Activated CD4-positive, alpha-beta T cell treated with anti-CD3 and anti-CD28 coated beads, Interleukin-2, amount 10 ng/mL, durations not matched to agents 24 days and 14 days (primary cell): ENCODE results near the gene ARMC3. TPM values are rescaled to one million over a fixed set of nuclear protein-coding genes. Genes with fewer than 3 reads are reported as not detected.
"Not testable (repeated sequence)": the region's sequence is repeated elsewhere in the genome, so short reads cannot be mapped to it uniquely, and the experiment has no call there.

Source experiments
- DNase-seq: peaks from one replicate; pipeline ENCODE4 v3.0.0; 2022
- H3K27ac Mint-ChIP-seq: one replicate; pipeline ENCODE4 v1.8.0; 2022; ENCODE audit warnings: mild to moderate bottlenecking, mixed read lengths
- H3K27me3 Mint-ChIP-seq: one replicate; pipeline ENCODE4 v1.8.0; 2022; ENCODE audit warnings: mixed read lengths
- H3K36me3 Mint-ChIP-seq: one replicate; pipeline ENCODE4 v1.8.0; 2022; ENCODE audit warnings: low read depth, mild to moderate bottlenecking, mixed read lengths
- H3K4me1 Mint-ChIP-seq: one replicate; pipeline ENCODE4 v1.8.0; 2021; ENCODE audit warnings: mixed read lengths
- H3K4me3 Mint-ChIP-seq: one replicate; pipeline ENCODE4 v1.8.0; 2022; ENCODE audit warnings: mild to moderate bottlenecking, moderate library complexity, mixed read lengths
- H3K9me3 Mint-ChIP-seq: one replicate; pipeline ENCODE4 v1.8.0; 2021; ENCODE audit warnings: mixed read lengths
- intact Hi-C: fragments of 100-400 bp; cut with micrococcal nuclease; formaldehyde crosslinking; loops from one replicate; pipeline ENCODE4 v1.15.1; 2023
- total RNA-seq: library from RNA; stranded (reverse); gene quantifications from 2 replicates; pipeline ENCODE4 v1.2.3, GENCODE V29; 2022

The ARMC3 gene
- total RNA-seq, 1 donor from 2014 or later, result not detected

DNA sequence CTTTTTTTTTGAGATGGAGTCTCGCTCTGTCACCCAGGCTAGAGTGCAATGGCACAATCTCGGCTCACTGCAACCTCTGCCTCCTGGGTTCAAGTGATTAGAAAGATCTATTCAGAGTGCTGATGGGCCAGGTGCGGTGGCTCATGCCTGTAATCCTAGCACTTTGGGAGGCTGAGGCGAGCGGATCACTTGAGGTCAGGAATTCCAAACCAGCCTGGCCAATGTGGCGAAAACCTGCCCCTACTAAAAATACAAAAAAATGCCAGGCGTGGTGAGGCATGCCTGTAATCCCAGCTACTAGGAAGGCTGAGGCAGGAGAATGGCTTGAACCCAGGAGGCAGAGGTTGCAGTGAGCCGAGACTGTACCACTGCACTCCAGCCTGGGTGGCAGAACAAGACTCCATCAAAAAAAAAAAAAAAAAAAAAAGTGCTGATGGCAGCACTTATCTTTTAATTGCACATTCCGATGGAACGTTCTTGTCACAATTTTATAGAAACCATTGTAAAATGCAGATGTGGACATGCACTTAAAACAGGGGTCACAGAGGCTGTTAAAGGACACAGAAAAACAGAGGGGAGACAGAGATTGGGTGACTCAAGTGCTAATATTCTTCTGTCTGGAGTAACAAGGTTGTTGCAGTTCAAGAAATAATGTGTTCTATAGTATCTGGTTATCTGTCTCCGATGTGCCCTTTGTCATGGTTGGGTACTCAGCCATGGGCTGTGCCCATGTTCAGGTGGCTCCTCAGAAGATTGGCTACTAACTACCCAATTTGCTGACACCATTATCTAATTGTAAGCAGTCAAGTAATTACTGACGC lies 142.4 kb downstream of the ARMC3 start:
- intact Hi-C loops, H3K27me3 Mint-ChIP-seq, H3K36me3 Mint-ChIP-seq: not testable (repeated sequence)

GRCh38 chr10:23070913-23071218 lies 143.0 kb downstream of the ARMC3 start:
- Mint-ChIP-seq H3K4me3 (no peak overlapping the region), H3K4me1 (peaks cover 2% of the 10 kb centered on the region), H3K27me3 (peaks cover 5% of the 10 kb centered on the region), H3K36me3 (no peaks in the 10 kb centered on the region), H3K9me3 (no peaks in the 10 kb centered on the region), H3K27ac (no peak overlapping the region)
- no peak for DNase-seq
- intact Hi-C loops, result no loop called here

More for the DNA sequence above, 142.4 kb downstream of the ARMC3 start:
- H3K9me3 Mint-ChIP-seq, H3K27ac Mint-ChIP-seq, H3K4me1 Mint-ChIP-seq, H3K4me3 Mint-ChIP-seq, DNase-seq: not testable (repeated sequence)

DNA sequence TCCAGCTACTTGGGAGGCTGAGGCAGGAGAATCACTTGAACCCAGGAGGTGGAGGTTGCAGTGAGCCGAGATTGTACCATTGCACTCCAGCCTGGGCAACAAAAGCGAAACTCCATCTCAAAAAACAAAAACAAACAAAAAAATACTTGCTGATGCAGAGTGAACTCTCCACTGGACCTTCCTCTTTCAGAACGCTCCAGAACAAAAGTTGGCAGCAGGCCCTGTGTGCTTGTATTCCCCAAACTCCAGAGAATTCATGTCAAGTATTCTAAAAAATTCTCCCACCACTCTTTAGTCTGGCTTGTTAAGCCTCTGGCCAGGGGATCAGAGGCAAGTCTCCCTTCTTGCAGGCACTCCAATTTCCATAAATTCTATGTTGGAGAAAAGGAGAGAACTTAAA lies 144.7 kb downstream of the ARMC3 start:
- H3K4me3 Mint-ChIP-seq, H3K36me3 Mint-ChIP-seq: not testable (repeated sequence)

DNA sequence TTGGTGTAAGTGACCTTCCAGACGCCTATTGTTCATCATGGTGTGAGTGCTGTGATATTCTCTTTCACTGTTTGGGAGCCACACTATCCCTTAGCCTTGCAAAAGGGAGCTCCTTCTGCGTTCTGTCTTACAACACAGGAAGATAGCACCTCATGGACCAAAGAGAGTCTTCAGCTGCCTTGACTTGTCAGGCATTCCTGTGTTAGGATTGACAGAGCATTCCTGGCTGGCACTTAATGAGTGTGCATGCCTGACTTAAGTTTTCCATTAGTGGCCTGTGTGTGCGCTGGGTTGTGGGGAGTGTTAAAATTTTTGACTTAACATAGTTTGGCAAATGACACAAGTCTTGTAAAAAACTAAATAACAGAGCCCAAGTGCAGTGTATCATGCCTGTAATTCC lies 145.7 kb downstream of the ARMC3 start:
- H3K27ac Mint-ChIP-seq, result no peak overlapping the region
- H3K9me3 Mint-ChIP-seq, result no peaks in the 10 kb centered on the region
- no peak overlapping the region for H3K4me3 Mint-ChIP-seq
- DNase-seq, result no peak
- no peaks in the 10 kb centered on the region for H3K36me3 Mint-ChIP-seq
- peaks cover 19% of the 10 kb centered on the region for H3K27me3 Mint-ChIP-seq
- no peaks in the 10 kb centered on the region for H3K4me1 Mint-ChIP-seq
- intact Hi-C loops, result no loop called here

More for the DNA sequence above, 144.7 kb downstream of the ARMC3 start:
- H3K9me3 Mint-ChIP-seq, H3K27ac Mint-ChIP-seq, DNase-seq, intact Hi-C loops, H3K4me1 Mint-ChIP-seq: not testable (repeated sequence)
- peaks cover 14% of the 10 kb centered on the region for H3K27me3 Mint-ChIP-seq

GRCh38 chr10:23075672-23076071 lies 147.8 kb downstream of the ARMC3 start:
- Mint-ChIP-seq H3K4me3 (no peak overlapping the region), H3K27me3 (peaks cover 31% of the 10 kb centered on the region), H3K36me3 (no peaks in the 10 kb centered on the region), H3K9me3 (no peaks in the 10 kb centered on the region), H3K27ac (no peak overlapping the region), H3K4me1 (no peaks in the 10 kb centered on the region)
- DNase-seq, result no peak
- intact Hi-C loops, result no loop called here

GRCh38 chr10:23078114-23078513 lies 150.3 kb downstream of the ARMC3 start:
- H3K27ac Mint-ChIP-seq, result no peak overlapping the region
- H3K9me3 Mint-ChIP-seq, result no peaks in the 10 kb centered on the region
- intact Hi-C loops, result no loop called here
- DNase-seq, result no peak
- H3K4me1 Mint-ChIP-seq, result no peaks in the 10 kb centered on the region
- H3K27me3 Mint-ChIP-seq, result peaks cover 38% of the 10 kb centered on the region
- H3K4me3 Mint-ChIP-seq, result no peak overlapping the region
- H3K36me3 Mint-ChIP-seq, result no peaks in the 10 kb centered on the region

DNA sequence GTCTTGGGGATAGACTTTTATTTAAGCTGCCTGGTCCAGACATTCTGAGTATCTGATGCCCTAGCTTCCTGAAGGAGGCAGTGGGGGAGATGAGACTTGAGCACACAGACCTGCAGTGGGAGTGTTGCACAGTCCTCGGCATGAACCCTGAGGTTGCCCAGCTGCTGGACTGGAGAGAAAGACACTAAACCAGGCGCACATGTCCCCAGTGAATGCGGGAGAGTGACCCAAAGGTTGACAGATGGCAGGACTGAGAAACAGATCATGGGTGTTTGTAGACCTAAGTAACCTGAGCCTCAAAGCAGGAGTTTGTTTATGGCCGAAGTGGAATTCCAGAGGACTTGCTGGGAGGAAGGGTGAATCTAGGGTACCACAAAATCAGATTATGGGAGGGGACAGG lies 151.8 kb downstream of the ARMC3 start:
- Mint-ChIP-seq H3K9me3 (no peaks in the 10 kb centered on the region), H3K27me3 (peaks cover 38% of the 10 kb centered on the region), H3K4me3 (no peak overlapping the region), H3K27ac (no peak overlapping the region), H3K36me3 (no peaks in the 10 kb centered on the region), H3K4me1 (no peaks in the 10 kb centered on the region)
- no peak for DNase-seq
- intact Hi-C loops, result no loop called here

DNA sequence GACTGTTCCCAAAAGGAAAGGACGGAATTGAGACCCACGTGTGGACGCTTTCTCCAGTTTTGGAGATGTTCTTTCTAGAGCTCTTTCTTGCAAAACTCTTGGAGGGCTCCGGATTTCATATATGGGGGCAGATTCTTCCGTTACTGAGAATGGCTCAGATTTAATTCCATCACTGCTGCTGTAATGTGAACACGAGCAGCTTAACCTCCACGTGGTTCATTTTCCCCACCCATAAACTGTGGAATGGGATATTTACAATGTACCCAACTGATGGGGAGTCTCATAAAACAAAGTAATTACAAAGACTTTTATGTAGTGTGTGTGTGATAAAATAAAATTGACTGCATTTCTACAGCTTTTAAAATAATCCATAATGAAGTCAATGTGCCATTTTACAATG lies 152.4 kb downstream of the ARMC3 start:
- Mint-ChIP-seq H3K27me3 (peaks cover 41% of the 10 kb centered on the region), H3K36me3 (no peaks in the 10 kb centered on the region), H3K4me3 (no peak overlapping the region), H3K9me3 (no peaks in the 10 kb centered on the region), H3K27ac (no peak overlapping the region), H3K4me1 (no peaks in the 10 kb centered on the region)
- no peak for DNase-seq
- intact Hi-C loops, result no loop called here

DNA sequence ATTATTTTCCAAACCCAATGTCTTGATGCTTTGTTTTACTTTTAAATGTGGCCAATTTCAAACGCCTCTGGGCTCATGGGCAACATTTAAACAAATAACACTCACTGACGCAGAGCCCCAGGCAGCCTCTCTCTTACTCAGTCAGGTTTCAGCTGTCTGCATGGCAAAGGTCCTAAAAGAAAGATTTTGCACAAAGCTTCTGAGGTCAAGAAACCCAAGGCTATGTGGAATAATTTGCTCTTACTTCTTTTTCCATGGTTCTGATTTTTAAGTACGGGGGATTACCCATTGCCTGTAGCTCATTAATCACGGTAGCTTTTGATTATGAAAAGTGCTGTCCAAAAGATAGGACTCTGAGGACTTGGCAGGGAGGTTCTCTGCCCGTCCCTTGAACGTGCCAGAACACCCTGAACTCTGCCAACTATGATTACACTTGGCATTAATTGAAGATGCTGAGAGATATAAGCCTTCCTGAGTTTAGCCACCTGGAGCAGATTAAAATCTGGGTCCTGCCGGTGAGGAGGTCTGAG lies 153.4 kb downstream of the ARMC3 start:
- no peak overlapping the region for H3K27ac Mint-ChIP-seq
- H3K36me3 Mint-ChIP-seq, result no peaks in the 10 kb centered on the region
- intact Hi-C loops, result no loop called here
- no peaks in the 10 kb centered on the region for H3K4me1 Mint-ChIP-seq
- peaks cover 43% of the 10 kb centered on the region for H3K27me3 Mint-ChIP-seq
- no peak for DNase-seq
- H3K4me3 Mint-ChIP-seq, result no peak overlapping the region
- H3K9me3 Mint-ChIP-seq, result no peaks in the 10 kb centered on the region

GRCh38 chr10:23081891-23082290 lies 154.0 kb downstream of the ARMC3 start:
- Mint-ChIP-seq H3K9me3 (no peaks in the 10 kb centered on the region), H3K27me3 (peaks cover 45% of the 10 kb centered on the region), H3K27ac (no peak overlapping the region), H3K4me3 (no peak overlapping the region), H3K36me3 (no peaks in the 10 kb centered on the region), H3K4me1 (no peaks in the 10 kb centered on the region)
- intact Hi-C loops, result no loop called here
- no peak for DNase-seq

Other genes with a start within 250 kb of the ARMC3 start
- gene PIP4K2A, start 213.5 kb upstream of the ARMC3 start, total RNA-seq, result 94.6 and 101 TPM in 2 replicates
- gene MSRB2, start 167.5 kb downstream of the ARMC3 start, total RNA-seq, result 3.3 and 3.9 TPM in 2 replicates